ENCODE results near the gene EGR2.

GRCh38 chr10:62817121-62817765 is 1.1 kb upstream of the EGR2 start:
- peak in 1 of 3 donors; percentile 26 for TF ChIP-seq POLR2AphosphoS5 (IDR thresholded peaks at IDR 0.05)
- TF ChIP-seq POLR2A (IDR thresholded peaks at IDR 0.05) = no peak
- TF ChIP-seq, protein P1, sequence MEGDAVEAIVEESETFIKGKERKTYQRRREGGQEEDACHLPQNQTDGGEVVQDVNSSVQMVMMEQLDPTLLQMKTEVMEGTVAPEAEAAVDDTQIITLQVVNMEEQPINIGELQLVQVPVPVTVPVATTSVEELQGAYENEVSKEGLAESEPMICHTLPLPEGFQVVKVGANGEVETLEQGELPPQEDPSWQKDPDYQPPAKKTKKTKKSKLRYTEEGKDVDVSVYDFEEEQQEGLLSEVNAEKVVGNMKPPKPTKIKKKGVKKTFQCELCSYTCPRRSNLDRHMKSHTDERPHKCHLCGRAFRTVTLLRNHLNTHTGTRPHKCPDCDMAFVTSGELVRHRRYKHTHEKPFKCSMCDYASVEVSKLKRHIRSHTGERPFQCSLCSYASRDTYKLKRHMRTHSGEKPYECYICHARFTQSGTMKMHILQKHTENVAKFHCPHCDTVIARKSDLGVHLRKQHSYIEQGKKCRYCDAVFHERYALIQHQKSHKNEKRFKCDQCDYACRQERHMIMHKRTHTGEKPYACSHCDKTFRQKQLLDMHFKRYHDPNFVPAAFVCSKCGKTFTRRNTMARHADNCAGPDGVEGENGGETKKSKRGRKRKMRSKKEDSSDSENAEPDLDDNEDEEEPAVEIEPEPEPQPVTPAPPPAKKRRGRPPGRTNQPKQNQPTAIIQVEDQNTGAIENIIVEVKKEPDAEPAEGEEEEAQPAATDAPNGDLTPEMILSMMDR (IDR thresholded peaks at IDR 0.05) = no peak

All from breast epithelium (tissue), 3 donors.